Endodermal cell (in vitro differentiated cells): ENCODE measurements around the gene CELA3B. TPM values are rescaled to one million over a fixed set of nuclear protein-coding genes. Genes with fewer than 3 reads are reported as not detected.
A peak's percentile ranks its signal among the peaks of the same experiment; 100 is the strongest.
"Not testable (repeated sequence)": the region's sequence is repeated elsewhere in the genome, so short reads cannot be mapped to it uniquely, and the experiment has no call there.

ENCODE experiments used
- DNase-seq: peaks from one replicate; pipeline ENCODE4 v3.0.0-alpha.2; 2017
- H3K27ac ChIP-seq: 2 replicates; pipeline ENCODE4 v1.5.1; 2013; ENCODE audit warnings: mild to moderate bottlenecking, low read depth, low read length, moderate library complexity
- H3K27me3 ChIP-seq: 2 replicates; pipeline ENCODE4 v1.6.1; 2013; ENCODE audit warnings: mild to moderate bottlenecking, low read length, moderate library complexity; ENCODE audit not compliant: insufficient read depth, control insufficient read depth, poor library complexity, severe bottlenecking
- H3K36me3 ChIP-seq: 2 replicates; pipeline ENCODE4 v1.7.0; 2013; ENCODE audit warnings: mild to moderate bottlenecking, low read length, moderate library complexity; ENCODE audit not compliant: control insufficient read depth, insufficient read depth
- H3K4me1 ChIP-seq: one replicate; pipeline ENCODE4 v1.7.0; 2013; ENCODE audit warnings: low read length; ENCODE audit not compliant: control insufficient read depth, insufficient read depth
- H3K4me3 ChIP-seq: 2 replicates; pipeline ENCODE4 v1.5.1; 2013; ENCODE audit warnings: mild to moderate bottlenecking, low read length, moderate library complexity
- H3K9ac ChIP-seq: 2 replicates; pipeline ENCODE4 v1.6.1; 2013; ENCODE audit warnings: mild to moderate bottlenecking, low read length, moderate library complexity; ENCODE audit not compliant: poor library complexity, severe bottlenecking; ENCODE audit errors: extremely low read depth
- H3K9me3 ChIP-seq: 2 replicates; pipeline ENCODE4 v1.6.1; 2013; ENCODE audit warnings: mild to moderate bottlenecking, low read length, moderate library complexity; ENCODE audit not compliant: control insufficient read depth
- H3K27ac Mint-ChIP-seq: 2 replicates; pipeline ENCODE4 v1.8.0; 2020; ENCODE audit warnings: mixed read lengths
- H3K27me3 Mint-ChIP-seq: 2 replicates; pipeline ENCODE4 v1.8.0; 2021; ENCODE audit warnings: mild to moderate bottlenecking, mixed read lengths; ENCODE audit not compliant: insufficient read depth
- H3K36me3 Mint-ChIP-seq: 2 replicates; pipeline ENCODE4 v1.8.0; 2020; ENCODE audit warnings: low read depth, mixed read lengths
- H3K4me1 Mint-ChIP-seq: 2 replicates; pipeline ENCODE4 v1.8.0; 2020; ENCODE audit warnings: mixed read lengths
- H3K4me3 Mint-ChIP-seq: 2 replicates; pipeline ENCODE4 v1.8.0; 2020; ENCODE audit warnings: mild to moderate bottlenecking, moderate library complexity, mixed read lengths
- H3K9me3 Mint-ChIP-seq: 2 replicates; pipeline ENCODE4 v1.8.0; 2020; ENCODE audit warnings: mild to moderate bottlenecking, mixed read lengths
- whole genome bisulfite sequencing, 2 experiments: methylation state at CpG; one replicate each; pipeline versions ENCODE4 v1.1.5 to v1.1.7; 2013; ENCODE audit warnings: missing lambda C conversion rate in 2 of 2, mixed read lengths in 1 of 2; ENCODE audit not compliant: insufficient coverage in 1 of 2, insufficient read length in 1 of 2; 5-methylcytosine and 5-hydroxymethylcytosine counted together
- total RNA-seq, 2 donors: library from RNA; stranded (reverse); fragmentation: NEBNext Ultra II Directional in 1 of 2; extraction: Animal tissue kit (Norgen Biotek cat#: 25700) in 1 of 2; gene quantifications; 2 replicates in 1 of 2; 3 replicates in 1 of 2; pipeline ENCODE4 v1.2.1, GENCODE V29; 2021
- TF ChIP-seq, protein P1 (sequence below): fragments of 200-600 bp; sonication (generic); conservative IDR thresholded peaks from 2 replicates; pipeline ENCODE4 v1.5.0; 2021; ENCODE audit warnings: antibody characterized with exemption, mild to moderate bottlenecking

CELA3B gene
- total RNA-seq, 2 donors from 2014 or later: not detected

DNA sequence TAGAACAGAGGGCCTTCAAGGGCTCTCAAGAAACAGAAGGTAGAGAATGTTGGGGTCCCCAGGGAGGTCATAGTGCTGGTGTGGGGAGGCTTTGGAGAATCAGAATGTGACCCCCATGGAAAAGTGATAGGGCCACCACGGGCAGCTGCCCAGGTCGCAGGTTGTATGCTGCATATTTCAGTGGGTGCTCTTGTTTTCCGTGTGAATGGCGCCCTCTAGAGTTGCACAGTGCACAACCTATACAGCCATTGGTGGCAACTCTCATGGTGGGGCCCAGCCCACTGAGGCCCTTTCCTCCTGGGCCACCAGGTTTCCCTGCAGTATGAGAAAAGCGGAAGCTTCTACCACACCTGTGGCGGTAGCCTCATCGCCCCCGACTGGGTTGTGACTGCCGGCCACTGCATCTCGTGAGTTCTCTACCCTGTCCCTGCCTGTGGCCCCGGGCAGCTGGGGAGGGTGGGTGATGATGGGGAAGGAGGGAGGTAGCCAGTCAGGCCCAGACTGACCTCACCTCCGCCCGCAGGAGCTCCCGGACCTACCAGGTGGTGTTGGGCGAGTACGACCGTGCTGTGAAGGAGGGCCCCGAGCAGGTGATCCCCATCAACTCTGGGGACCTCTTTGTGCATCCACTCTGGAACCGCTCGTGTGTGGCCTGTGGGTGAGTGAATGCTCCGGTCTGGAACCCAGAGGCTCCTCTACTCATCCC lies 3.8 kb downstream of the CELA3B start:
- not testable (repeated sequence) for H3K27me3 ChIP-seq, H3K27me3 Mint-ChIP-seq, H3K4me3 Mint-ChIP-seq, H3K4me1 Mint-ChIP-seq, H3K36me3 Mint-ChIP-seq, H3K9me3 ChIP-seq, H3K9me3 Mint-ChIP-seq, H3K27ac Mint-ChIP-seq, H3K4me3 ChIP-seq, H3K9ac ChIP-seq, H3K27ac ChIP-seq, H3K36me3 ChIP-seq, H3K4me1 ChIP-seq
- 75 to 83% methylated on average over 4 to 17 of the region's 21 CpGs for WGBS, 2 experiments
- TF ChIP-seq, protein P1, sequence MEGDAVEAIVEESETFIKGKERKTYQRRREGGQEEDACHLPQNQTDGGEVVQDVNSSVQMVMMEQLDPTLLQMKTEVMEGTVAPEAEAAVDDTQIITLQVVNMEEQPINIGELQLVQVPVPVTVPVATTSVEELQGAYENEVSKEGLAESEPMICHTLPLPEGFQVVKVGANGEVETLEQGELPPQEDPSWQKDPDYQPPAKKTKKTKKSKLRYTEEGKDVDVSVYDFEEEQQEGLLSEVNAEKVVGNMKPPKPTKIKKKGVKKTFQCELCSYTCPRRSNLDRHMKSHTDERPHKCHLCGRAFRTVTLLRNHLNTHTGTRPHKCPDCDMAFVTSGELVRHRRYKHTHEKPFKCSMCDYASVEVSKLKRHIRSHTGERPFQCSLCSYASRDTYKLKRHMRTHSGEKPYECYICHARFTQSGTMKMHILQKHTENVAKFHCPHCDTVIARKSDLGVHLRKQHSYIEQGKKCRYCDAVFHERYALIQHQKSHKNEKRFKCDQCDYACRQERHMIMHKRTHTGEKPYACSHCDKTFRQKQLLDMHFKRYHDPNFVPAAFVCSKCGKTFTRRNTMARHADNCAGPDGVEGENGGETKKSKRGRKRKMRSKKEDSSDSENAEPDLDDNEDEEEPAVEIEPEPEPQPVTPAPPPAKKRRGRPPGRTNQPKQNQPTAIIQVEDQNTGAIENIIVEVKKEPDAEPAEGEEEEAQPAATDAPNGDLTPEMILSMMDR: peak; percentile 54
- DNase-seq: peak; percentile 75

DNA sequence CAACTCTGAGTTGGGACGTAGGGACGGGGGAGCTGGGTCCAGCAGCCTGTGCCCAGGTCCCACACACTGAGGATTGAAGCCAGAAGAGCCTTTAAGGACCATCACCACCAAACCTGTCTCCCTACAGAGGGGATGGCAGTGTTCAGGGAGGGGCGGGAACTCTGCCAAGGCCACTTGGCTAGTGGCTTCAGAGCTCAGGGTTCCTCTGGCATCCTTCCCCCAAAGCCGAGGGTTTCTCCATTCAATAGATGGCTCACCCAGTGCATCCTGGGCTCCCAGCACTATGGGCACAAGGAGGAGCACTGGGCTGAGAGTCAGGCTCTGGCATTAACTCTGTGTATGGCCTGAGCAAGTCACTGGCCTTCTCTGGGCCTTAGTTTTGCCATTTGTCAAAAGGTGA lies 4.4 kb downstream of the CELA3B start:
- WGBS, 2 experiments: 95 to 96% methylated on average over 2 of the region's 4 CpGs
- not testable (repeated sequence) for H3K9me3 ChIP-seq, H3K4me3 Mint-ChIP-seq, H3K9ac ChIP-seq, H3K9me3 Mint-ChIP-seq, H3K36me3 ChIP-seq, H3K27me3 ChIP-seq, H3K4me1 Mint-ChIP-seq, H3K4me1 ChIP-seq, H3K27ac Mint-ChIP-seq, H3K36me3 Mint-ChIP-seq, H3K27ac ChIP-seq, H3K27me3 Mint-ChIP-seq, DNase-seq, H3K4me3 ChIP-seq

DNA sequence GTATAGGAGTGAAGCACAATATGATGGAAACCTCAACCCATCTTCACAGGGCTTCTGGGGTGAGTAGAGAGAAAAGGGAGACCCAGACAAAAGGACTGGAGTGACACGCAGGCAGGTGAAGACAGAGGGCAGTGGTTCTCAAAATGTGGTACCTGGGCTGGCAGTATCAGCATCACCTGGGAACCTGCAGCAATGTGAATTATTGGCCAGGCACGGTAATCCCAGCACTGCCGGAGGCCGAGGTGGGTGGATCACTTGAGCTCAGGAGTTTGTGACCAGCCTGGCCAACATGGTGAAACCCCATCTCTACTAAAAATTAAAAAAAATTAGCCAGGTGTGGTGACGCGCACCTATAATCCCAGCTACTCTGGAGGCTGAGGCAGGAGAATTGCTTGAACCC lies 5.3 kb downstream of the CELA3B start:
- 86 to 89% methylated on average over 6 of the region's 6 CpGs for WGBS, 2 experiments

DNA sequence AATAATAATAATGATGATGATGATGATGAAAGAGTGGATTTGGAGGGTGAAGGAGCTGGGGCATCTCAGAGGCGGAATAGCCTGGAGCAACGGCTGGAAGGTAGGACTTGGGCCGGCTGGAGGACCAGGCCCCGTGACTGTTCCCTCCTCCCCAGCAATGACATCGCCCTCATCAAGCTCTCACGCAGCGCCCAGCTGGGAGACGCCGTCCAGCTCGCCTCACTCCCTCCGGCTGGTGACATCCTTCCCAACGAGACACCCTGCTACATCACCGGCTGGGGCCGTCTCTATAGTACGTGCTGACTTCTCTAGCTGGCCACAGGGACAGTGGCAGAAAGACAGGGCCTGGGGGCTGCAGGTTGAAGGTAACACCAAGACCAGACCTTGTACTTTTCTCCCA lies 6.7 kb downstream of the CELA3B start:
- H3K27me3 Mint-ChIP-seq, H3K4me3 ChIP-seq: not testable (repeated sequence)
- 50% methylated on average over 1 of the region's 15 CpGs; no CpG with 5 or more reads in 1 of the 2 experiments for WGBS, 2 experiments

More for the DNA sequence above, 5.3 kb downstream of the CELA3B start:
- not testable (repeated sequence) for H3K27ac ChIP-seq, H3K27ac Mint-ChIP-seq, H3K36me3 Mint-ChIP-seq, H3K4me3 Mint-ChIP-seq, H3K4me3 ChIP-seq, H3K9ac ChIP-seq, H3K9me3 ChIP-seq, H3K4me1 ChIP-seq, H3K27me3 ChIP-seq, H3K4me1 Mint-ChIP-seq, H3K36me3 ChIP-seq, H3K9me3 Mint-ChIP-seq, H3K27me3 Mint-ChIP-seq
- TF ChIP-seq, protein P1: peak; percentile 47
- DNase-seq: peak; percentile 65

DNA sequence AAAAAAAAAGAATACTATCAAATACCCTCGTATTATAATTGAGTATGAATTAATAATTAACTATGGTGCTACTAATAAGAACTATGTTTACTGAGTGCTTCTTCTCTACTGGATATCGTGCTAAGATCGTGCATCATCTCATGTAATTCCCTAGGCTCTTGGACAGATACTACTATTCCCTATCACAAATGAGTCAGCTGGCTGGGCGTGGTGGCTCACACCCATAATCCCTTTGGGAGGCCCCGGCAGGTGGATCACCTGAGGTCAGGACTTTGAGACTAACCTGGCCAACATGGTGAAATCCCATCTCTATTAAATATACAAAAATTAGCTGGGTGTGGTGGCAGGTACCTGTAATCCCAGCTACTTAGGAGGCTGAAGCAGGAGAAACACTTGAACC lies 9.1 kb downstream of the CELA3B start:
- not testable (repeated sequence) for H3K36me3 ChIP-seq, H3K4me3 Mint-ChIP-seq

More for the DNA sequence above, 6.7 kb downstream of the CELA3B start:
- H3K9ac ChIP-seq, H3K27ac Mint-ChIP-seq, H3K4me3 Mint-ChIP-seq, H3K27ac ChIP-seq, DNase-seq, H3K4me1 ChIP-seq, H3K36me3 Mint-ChIP-seq, H3K9me3 ChIP-seq, H3K4me1 Mint-ChIP-seq, H3K36me3 ChIP-seq, H3K9me3 Mint-ChIP-seq, H3K27me3 ChIP-seq: not testable (repeated sequence)

DNA sequence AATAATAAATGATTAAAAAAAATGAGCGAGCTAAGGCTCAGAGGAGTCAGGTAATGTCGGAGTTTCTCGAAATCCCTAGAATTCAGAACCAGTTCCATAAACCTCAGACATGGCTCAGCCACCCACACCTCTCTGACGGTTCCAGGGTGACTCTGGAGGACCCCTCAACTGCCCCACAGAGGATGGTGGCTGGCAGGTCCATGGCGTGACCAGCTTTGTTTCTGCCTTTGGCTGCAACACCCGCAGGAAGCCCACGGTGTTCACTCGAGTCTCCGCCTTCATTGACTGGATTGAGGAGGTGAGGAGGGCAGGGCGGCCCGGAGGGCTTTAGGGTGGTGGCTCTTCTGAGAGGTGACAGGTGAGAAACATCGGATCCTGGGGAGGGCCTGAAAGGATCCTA lies 9.6 kb downstream of the CELA3B start:
- 92 to 100% methylated on average over 4 to 7 of the region's 12 CpGs for WGBS, 2 experiments
- H3K9me3 Mint-ChIP-seq, H3K27me3 ChIP-seq, H3K36me3 ChIP-seq, H3K4me1 Mint-ChIP-seq, H3K4me3 ChIP-seq, H3K9me3 ChIP-seq, H3K9ac ChIP-seq, H3K36me3 Mint-ChIP-seq, H3K27ac ChIP-seq, H3K4me1 ChIP-seq, H3K27me3 Mint-ChIP-seq, H3K27ac Mint-ChIP-seq, H3K4me3 Mint-ChIP-seq, DNase-seq: not testable (repeated sequence)

More for the DNA sequence above, 9.1 kb downstream of the CELA3B start:
- DNase-seq, H3K36me3 Mint-ChIP-seq, H3K9me3 Mint-ChIP-seq, H3K9me3 ChIP-seq, H3K27ac Mint-ChIP-seq, H3K27ac ChIP-seq, H3K27me3 ChIP-seq, H3K4me3 ChIP-seq, H3K4me1 ChIP-seq, H3K27me3 Mint-ChIP-seq, H3K9ac ChIP-seq, H3K4me1 Mint-ChIP-seq: not testable (repeated sequence)
- 100% methylated on average over 1 of the region's 5 CpGs; no CpG with 5 or more reads in 1 of the 2 experiments for WGBS, 2 experiments
